Activated CD8-positive, alpha-beta memory T cell treated with anti-CD3 and anti-CD28 coated beads for 1 hour (primary cell): ENCODE measurements around the gene RASSF10.

Source experiments
- DNase-seq, 2 donors: peaks; one replicate each; pipeline ENCODE4 v3.0.0-alpha.2; 2020; ENCODE audit warnings: low read depth in 1 of 2; ENCODE audit errors: extremely low read depth in 1 of 2

RASSF10 gene

GRCh38 chr11:13008625-13009475 is at the start of gene RASSF10:
Gene RASSF10 (plus strand): TSS chr11:13009316. CDS start chr11:13009577, 261 bp downstream.
- DNase-seq, result no peak

GRCh38 chr11:12961615-12962014 is 47.5 kb upstream of the RASSF10 start:
- DNase-seq, result no peak

- DNase-seq, result no peak
Measured at GRCh38 chr11:12962306-12962705, 46.8 kb upstream of the RASSF10 start.

DNA sequence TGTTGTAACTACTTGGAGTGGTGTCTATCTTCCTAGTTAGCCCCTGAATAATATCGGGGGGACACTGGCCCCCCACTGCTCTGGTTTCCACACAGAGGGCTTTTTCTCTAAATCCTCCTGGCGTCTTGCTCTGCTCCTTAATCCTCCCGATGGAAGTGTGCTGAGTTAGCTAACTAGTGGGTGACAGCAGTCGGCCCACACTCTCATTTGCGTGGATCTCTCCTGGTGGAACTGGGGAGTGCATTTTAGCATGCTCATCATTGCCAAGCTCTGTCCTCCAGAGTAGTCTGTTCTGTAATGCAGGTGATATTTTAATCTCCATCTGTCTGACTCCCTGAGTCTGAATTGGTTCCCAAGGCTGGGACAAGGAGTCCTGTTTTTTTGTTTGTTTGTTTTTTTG is 46.1 kb upstream of the RASSF10 start:
- no peak for DNase-seq

GRCh38 chr11:12963792-12964536 is 45.2 kb upstream of the RASSF10 start:
- DNase-seq, result peak; percentile 8 to 30

DNA sequence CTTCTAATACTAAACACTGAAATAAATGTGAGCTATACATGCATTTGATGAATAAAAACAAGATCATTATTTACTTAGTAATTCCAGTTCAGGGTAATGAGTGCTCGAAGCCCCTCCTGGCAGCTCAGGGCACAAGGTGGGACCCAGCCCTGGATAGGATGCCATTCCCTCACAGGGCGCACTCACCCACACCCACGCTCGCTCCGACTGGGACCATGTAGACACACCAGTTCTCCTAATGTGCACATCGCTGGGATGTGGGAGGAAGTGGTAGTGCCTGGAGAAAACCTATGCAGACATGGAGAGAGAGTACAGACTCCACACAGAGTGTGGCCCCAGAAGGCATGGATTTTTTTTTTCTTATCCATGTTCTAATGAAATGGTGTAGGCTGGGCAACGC is 44.5 kb upstream of the RASSF10 start:
- no peak for DNase-seq

- DNase-seq, result no peak
Measured at GRCh38 chr11:12966002-12966401, 43.1 kb upstream of the RASSF10 start.

- DNase-seq, result no peak
Measured at GRCh38 chr11:12968101-12968500, 41.0 kb upstream of the RASSF10 start.

- DNase-seq, result no peak
Measured at GRCh38 chr11:12968826-12969225, 40.3 kb upstream of the RASSF10 start.

DNA sequence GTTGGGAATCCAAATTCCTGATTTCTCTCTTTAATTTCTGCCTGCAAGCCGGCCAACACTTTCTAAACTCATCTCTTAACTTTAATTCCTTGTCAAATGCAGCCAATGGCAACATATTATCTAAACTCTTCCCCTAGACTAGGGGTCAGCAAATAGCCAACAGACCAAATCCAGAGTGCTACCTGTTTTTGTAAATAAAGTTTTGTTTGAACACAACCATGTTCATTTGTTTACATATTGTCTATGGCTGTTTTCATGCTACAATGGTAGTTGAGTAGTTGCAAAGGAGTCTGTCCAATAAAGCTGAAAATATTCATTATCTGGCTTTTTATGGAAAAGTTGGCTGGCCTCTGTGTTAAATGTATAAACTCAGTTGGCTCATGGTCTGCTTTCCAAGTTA is 37.2 kb upstream of the RASSF10 start:
- no peak for DNase-seq

DNA sequence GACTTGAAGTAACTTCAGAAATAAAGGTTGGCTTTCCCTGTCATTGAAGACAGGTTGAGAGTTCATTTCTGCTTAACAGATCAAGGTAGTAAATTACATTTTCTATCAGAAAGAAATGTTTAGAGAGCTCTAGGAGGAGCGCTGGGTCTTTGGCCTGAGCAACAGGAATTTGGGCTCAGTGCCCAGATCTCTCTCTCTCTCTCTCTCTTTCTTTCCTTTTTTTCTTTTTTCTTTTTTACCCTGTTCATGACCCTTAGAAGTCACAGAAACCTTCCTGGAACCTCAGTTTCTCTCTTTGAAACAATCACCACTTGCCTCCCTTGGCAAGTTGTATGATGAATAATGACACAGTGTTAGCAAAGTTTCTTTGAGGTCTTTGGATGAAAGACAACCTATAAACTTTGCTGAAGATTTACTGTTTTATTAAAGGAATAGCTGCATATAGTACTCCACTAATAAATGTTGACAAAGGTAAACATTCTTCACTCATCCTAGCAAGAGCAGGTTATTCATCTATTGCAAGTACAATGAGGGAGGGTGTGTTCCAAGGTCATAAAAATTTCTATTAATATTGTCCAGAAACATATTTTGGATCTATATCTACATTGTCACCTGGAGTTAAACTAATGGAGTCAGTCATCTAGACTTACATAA is 35.5 kb upstream of the RASSF10 start:
- no peak for DNase-seq

DNA sequence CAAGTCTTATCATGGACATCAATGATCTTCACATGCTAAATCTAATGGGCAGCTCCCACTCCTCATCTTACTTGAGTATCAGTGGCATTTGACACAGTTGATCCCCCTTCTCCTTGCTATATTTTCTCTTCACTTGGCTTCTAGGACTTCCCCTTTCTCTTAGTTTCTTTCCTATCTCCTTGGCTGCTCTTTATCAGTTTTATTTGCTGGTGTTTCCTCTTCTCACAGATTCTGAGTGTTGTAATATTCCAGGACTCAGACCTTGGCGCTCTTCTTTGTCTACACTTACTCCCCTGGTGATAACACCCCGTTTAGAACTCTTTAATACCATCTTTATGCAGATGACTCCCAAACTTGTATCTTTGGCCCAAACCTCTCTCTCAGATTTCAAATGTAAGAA is 33.9 kb upstream of the RASSF10 start:
- DNase-seq, result no peak

- DNase-seq, result no peak
Measured at GRCh38 chr11:12979928-12980689, 29.0 kb upstream of the RASSF10 start.

DNA sequence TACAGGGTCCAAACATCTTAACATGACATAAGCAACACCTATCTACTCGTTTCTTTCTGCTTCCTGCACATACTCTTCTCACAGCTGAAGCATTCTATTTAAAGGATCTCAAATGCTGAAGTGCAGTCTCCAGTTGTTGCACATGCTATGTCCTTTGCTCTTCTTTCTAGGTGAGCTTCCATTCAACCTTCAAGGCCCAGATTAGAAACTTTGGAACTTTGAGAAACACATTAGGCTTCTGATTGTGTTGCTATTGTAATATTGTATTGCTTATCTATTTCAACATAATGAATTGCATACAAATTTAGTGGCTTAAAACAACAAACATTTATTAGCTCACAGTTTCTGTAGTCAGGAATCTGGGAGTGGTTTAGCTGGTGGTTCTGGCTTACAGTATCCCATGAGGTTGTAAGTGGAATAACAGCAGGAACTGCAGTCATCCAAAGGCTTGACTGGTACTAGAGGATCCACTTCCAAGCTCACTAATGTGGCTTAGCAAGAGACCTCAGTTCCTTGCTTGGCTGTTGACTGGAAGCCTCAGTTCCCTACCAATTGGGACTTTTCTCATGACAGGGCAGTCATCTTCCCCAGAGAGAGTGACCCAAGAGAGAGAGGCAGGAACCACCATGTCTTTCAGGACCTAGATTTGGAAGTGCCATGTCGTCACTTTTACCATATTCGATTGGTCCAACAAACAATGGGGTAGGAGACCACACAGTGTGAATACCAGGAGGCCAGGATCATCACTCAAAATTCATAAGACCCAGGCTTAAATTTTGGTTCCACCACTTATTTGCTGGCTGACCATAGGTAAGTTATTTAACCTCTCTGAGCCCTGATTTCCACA is 27.2 kb upstream of the RASSF10 start:
- no peak for DNase-seq

- DNase-seq, result no peak
Measured at GRCh38 chr11:12983336-12983735, 25.8 kb upstream of the RASSF10 start.

- DNase-seq, result no peak
Measured at GRCh38 chr11:12986194-12986898, 22.8 kb upstream of the RASSF10 start.

- no peak for DNase-seq
Measured at GRCh38 chr11:12989428-12990161, 19.5 kb upstream of the RASSF10 start.

DNA sequence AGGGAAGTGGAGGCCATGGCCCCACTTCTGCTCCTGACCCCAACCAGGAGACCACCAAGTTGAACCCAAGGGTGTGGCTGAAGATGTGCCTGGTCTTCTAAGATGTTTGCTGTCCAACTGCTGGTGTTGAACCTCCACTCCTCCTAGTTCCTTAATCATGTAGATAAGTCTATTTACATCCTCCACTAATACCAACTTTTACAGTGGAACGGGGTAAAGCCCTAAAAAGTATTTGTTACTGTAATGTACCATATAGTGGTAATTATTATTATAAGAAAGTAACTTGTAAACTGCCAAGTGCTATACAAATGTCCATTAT is 19.0 kb upstream of the RASSF10 start:
- no peak for DNase-seq

DNA sequence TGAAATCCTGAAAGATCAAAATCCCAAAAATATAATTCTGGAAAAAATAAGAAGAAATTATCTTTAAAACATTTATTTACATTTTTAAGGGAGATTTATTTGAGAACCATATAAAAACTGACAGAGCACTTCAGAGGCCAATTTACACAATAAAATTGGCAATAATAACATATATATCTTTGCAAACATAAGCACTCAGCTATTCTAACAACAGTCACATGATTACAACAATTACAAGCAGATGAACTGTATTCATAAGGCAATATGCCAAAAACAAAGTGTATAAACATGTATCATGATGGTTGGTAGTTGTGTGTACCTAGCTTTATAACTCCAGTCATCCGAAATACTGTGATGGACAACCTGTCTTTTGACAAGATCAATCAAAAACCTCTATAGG is 17.7 kb upstream of the RASSF10 start:
- DNase-seq, result no peak
